SK-N-SH treated with all-trans-retinoic acid at 6 μM for 48 hours (cell line): Measurements from ENCODE around the gene NCKAP5.

ENCODE experiments used
- ARNTL ChIP-seq: fragments of 450-650 bp; formaldehyde crosslinking; IDR thresholded peaks from 2 replicates; pipeline ENCODE4 v1.5.0; 2020; ENCODE audit warnings: low read depth, mild to moderate bottlenecking, moderate library complexity, borderline replicate concordance
- CREB5 ChIP-seq: fragments of 250-450 bp; sonication (Bioruptor Pico); IDR thresholded peaks from 2 replicates; pipeline ENCODE4 v1.5.1; 2020; ENCODE audit warnings: low read depth, mild to moderate bottlenecking, moderate library complexity
- ISL1 ChIP-seq: fragments of 250-450 bp; sonication (Bioruptor Pico); IDR thresholded peaks from 2 replicates; pipeline ENCODE4 v2.1.2; 2022; ENCODE audit warnings: mild to moderate bottlenecking, moderate library complexity
- PATZ1 ChIP-seq: fragments of 250-450 bp; sonication (Bioruptor Pico); IDR thresholded peaks from 2 replicates; pipeline ENCODE4 v1.8.0; 2020; ENCODE audit warnings: mild to moderate bottlenecking, moderate library complexity, borderline replicate concordance
- TOX ChIP-seq: fragments of 250-450 bp; sonication (Bioruptor Pico); IDR thresholded peaks from 2 replicates; pipeline ENCODE4 v1.8.0; 2021; ENCODE audit warnings: mild to moderate bottlenecking, moderate library complexity, borderline replicate concordance
- ZC3H10 ChIP-seq: fragments of 250-450 bp; sonication (Bioruptor Pico); IDR thresholded peaks from 2 replicates; pipeline ENCODE4 v1.5.1; 2021; ENCODE audit warnings: mild to moderate bottlenecking, moderate library complexity
- ZFP3 ChIP-seq: fragments of 250-450 bp; sonication (Bioruptor Pico); IDR thresholded peaks from 2 replicates; pipeline ENCODE4 v1.5.0; 2020; ENCODE audit warnings: mild to moderate bottlenecking, moderate library complexity

DNA sequence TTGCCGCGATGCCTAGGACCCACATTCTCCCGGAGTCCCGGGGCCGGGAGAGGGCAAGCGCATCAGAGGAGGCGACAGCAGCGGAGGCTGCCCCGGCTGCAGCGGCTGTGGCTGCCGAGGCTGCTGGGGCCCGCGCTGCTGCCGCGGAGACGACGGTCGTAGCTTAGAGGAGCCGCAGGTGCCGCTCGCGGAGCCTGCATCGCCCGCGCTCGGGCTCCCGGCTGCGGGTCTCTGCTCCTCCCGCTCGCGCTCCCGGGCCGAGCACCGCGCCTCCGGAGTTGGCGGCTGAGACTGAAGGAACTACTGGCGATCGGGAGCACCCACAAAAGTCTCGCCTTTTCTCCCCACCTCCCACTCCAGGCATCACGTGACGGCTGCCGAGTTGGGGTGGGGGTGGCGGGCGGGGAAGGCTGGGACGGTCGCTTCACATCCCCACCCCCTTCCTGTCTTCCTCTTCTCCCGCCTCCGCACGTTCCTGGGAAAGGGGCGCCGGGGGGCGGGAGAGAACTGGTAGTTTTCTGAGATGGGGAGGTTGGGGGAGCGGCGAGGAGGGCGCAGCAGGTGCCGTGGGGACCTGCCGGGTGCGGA, 898.3 kb downstream of the NCKAP5 start, which contains the start of gene LYPD1:
- TF ChIP-seq ZFP3 (CRISPR knock-in tag) (no peak), CREB5 (no peak), ARNTL (CRISPR knock-in tag) (no peak), PATZ1 (CRISPR knock-in tag) (no peak), TOX (no peak), ZC3H10 (CRISPR knock-in tag) (no peak), ISL1 (CRISPR knock-in tag) (no peak)
